ENCODE measurements around the gene KLK1. TPM values are rescaled to one million over a fixed set of nuclear protein-coding genes. Genes with fewer than 3 reads are reported as not detected.

The KLK1 gene
- under 1 TPM in 1 of 4 donors, not detected in 3; 0.41 TPM for total RNA-seq

- intact Hi-C loops (cut with DNase I; ENCODE audit: low total_unique reads) (no loop called here), in situ Hi-C loops (cut with MboI; ENCODE audit: low sequenced_read_pairs in 4 of 4) (no loop called here)
- no peaks in the 10 kb centered on the region for H3K4me1 ChIP-seq
- peaks cover 31 to 42% (median 37%) of the 10 kb centered on the region in 3 donors for H3K27me3 ChIP-seq
- DNase-seq (no peak), ATAC-seq (no peak)
- TF ChIP-seq POLR2A (IDR thresholded peaks at IDR 0.05) (no peak), CTCF (IDR thresholded peaks at IDR 0.05 in 4 of 5, conservative IDR thresholded peaks at IDR 0.05 in 1 of 5) (no peak)
- H3K9me3 ChIP-seq, result no peaks in the 10 kb centered on the region
- H3K4me3 ChIP-seq, result no peak within 1 kb of the TSS
- no peak within 1 kb of the TSS for H3K27ac ChIP-seq
- no peaks in the 10 kb centered on the region for H3K36me3 ChIP-seq
Measured at GRCh38 chr19:50823389-50824042, at the start of gene KLK1. Gene KLK1 (minus strand): TSS chr19:50823787. CDS start chr19:50823748, 39 bp downstream.

GRCh38 chr19:50873056-50873455 is 49.5 kb upstream of the KLK1 start, which contains the start of gene KLK2:
Gene KLK2 (plus strand): TSS chr19:50873439. CDS start chr19:50873474, 35 bp downstream.
- Histone ChIP-seq H3K4me1 (no peaks in the 10 kb centered on the region), H3K4me3 (no peak within 1 kb of the TSS), H3K9me3 (no peaks in the 10 kb centered on the region), H3K27ac (no peak within 1 kb of the TSS), H3K27me3 (peaks cover 0 to 4% (median 3%) of the 10 kb centered on the region in 3 donors), H3K36me3 (no peaks in the 10 kb centered on the region)
- in situ Hi-C loops (cut with MboI; ENCODE audit: low sequenced_read_pairs in 4 of 4) (no loop called here), intact Hi-C loops (cut with DNase I; ENCODE audit: low total_unique reads) (no loop called here)
- DNase-seq (no peak), ATAC-seq (no peak)
- TF ChIP-seq POLR2A (IDR thresholded peaks at IDR 0.05), result no peak
- no peak for TF ChIP-seq CTCF (IDR thresholded peaks at IDR 0.05 in 4 of 5, conservative IDR thresholded peaks at IDR 0.05 in 1 of 5)

GRCh38 chr19:50870417-50871089 is 47.0 kb upstream of the KLK1 start:
- H3K4me1 ChIP-seq, result no peaks in the 10 kb centered on the region
- H3K36me3 ChIP-seq, result no peaks in the 10 kb centered on the region
- in situ Hi-C loops (cut with MboI; ENCODE audit: low sequenced_read_pairs in 4 of 4), result no loop called here
- H3K9me3 ChIP-seq, result no peaks in the 10 kb centered on the region
- no peak overlapping the region for H3K4me3 ChIP-seq
- no peak for DNase-seq
- intact Hi-C loops (cut with DNase I; ENCODE audit: low total_unique reads), result no loop called here
- no peak for TF ChIP-seq POLR2A (IDR thresholded peaks at IDR 0.05)
- no peak for TF ChIP-seq CTCF (IDR thresholded peaks at IDR 0.05 in 4 of 5, conservative IDR thresholded peaks at IDR 0.05 in 1 of 5)
- H3K27ac ChIP-seq, result no peak overlapping the region
- ATAC-seq, result no peak
- H3K27me3 ChIP-seq, result peaks cover 0 to 3% (median 0%) of the 10 kb centered on the region in 3 donors

GRCh38 chr19:50869479-50869878 is 45.9 kb upstream of the KLK1 start:
- H3K9me3 ChIP-seq, result no peaks in the 10 kb centered on the region
- no peaks in the 10 kb centered on the region for H3K4me1 ChIP-seq
- H3K27ac ChIP-seq, result no peak overlapping the region
- DNase-seq (no peak), ATAC-seq (no peak)
- TF ChIP-seq CTCF (IDR thresholded peaks at IDR 0.05 in 4 of 5, conservative IDR thresholded peaks at IDR 0.05 in 1 of 5) (no peak), POLR2A (IDR thresholded peaks at IDR 0.05) (no peak)
- intact Hi-C loops (cut with DNase I; ENCODE audit: low total_unique reads), result no loop called here
- H3K36me3 ChIP-seq, result no peaks in the 10 kb centered on the region
- in situ Hi-C loops (cut with MboI; ENCODE audit: low sequenced_read_pairs in 4 of 4), result no loop called here
- no peak overlapping the region for H3K4me3 ChIP-seq
- H3K27me3 ChIP-seq, result peaks cover 0 to 3% (median 0%) of the 10 kb centered on the region in 3 donors
